Measurements from ENCODE around the gene WAC. TPM values are rescaled to one million over a fixed set of nuclear protein-coding genes. Genes with fewer than 3 reads are reported as not detected.

Gene WAC
- polyA plus RNA-seq, 1 of the 3 experiments (the other 2 are of a cell fraction): 31.1 TPM

DNA sequence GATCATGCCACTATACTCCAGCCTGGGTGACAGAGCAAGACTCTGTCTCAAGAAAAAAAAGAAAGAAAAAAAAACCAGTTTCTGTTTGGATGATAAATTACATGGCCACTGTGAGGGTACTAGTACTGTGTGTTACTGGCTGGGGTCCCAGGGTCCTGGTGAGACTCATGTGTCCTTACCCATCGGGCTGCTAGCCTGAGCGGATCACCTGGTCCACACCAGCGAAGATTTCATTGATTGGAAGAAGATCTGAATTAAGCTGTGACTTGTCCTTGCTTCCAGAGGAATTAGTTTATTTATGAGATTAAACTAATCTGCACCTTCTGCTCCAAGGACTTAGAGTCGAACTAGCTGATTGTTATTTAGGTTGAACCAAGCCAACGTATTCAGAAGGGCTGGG, 104.4 kb downstream of the WAC start:
- no peak for DNase-seq
- TF ChIP-seq RXRA (IDR thresholded peaks at IDR 0.05; ENCODE audit: borderline replicate concordance, low read depth): no peak
- no peak for TF ChIP-seq POLR2AphosphoS5 (IDR thresholded peaks at IDR 0.05; ENCODE audit: low read depth, low read length)
- TF ChIP-seq, protein P1, sequence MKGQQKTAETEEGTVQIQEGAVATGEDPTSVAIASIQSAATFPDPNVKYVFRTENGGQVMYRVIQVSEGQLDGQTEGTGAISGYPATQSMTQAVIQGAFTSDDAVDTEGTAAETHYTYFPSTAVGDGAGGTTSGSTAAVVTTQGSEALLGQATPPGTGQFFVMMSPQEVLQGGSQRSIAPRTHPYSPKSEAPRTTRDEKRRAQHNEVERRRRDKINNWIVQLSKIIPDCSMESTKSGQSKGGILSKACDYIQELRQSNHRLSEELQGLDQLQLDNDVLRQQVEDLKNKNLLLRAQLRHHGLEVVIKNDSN (IDR thresholded peaks at IDR 0.05; ENCODE audit: borderline replicate concordance, low read depth): no peak
- Histone ChIP-seq H3K4me3 (ENCODE audit: low read depth in 2 of 2, low read length in 1 of 2) (no peak overlapping the region), H2AFZ (ENCODE audit: low read depth) (no peak overlapping the region), H3K79me2 (ENCODE audit: insufficient read depth) (no peaks in the 10 kb centered on the region), H3K9me2 (no peaks in the 10 kb centered on the region), H3K27me3 (ENCODE audit: insufficient read depth) (no peaks in the 10 kb centered on the region; the same call in 1 of the 2 replicates), H3K36me3 (replicated peaks in 1 of 2; ENCODE audit: control insufficient read depth in 1 of 2, insufficient read depth in 2 of 2, low read length in 1 of 2) (no peaks in the 10 kb centered on the region), H3K9me3 (peaks cover 4% of the 10 kb centered on the region; the same call in 1 of the 2 replicates), H3K9ac (no peak overlapping the region), H3K27ac (ENCODE audit: low read depth in 2 of 2, low read length in 1 of 2) (no peak overlapping the region), H4K20me1 (ENCODE audit: insufficient read depth) (no peaks in the 10 kb centered on the region), H3K4me1 (ENCODE audit: control insufficient read depth in 1 of 2, insufficient read depth in 2 of 2, low read depth in 1 of 2, low read length in 1 of 2) (no peaks in the 10 kb centered on the region), H3K4me2 (no peak overlapping the region), H3F3A (replicated peaks; ENCODE audit: insufficient read depth) (no peaks in the 10 kb centered on the region)
- ChIA-PET CTCF (interaction anchor here (0.7 to 2.7 kb wide), 5 partner anchors 26 to 756 kb away, joined by 3 to 11 read pairs (median 6); partner anchors contain the start of gene BAMBI), POLR2A (no interaction called here)
- 39% methylated on average over 5 of the region's 5 CpGs for WGBS (ENCODE audit: low lambda C conversion rate)

- H3K9ac ChIP-seq: no peak overlapping the region
- CTCF ChIA-PET: interaction anchor here (0.6 to 2.7 kb wide), 4 partner anchors 10 to 666 kb away, joined by 3 to 10 read pairs (median 4); no protein-coding TSS in a partner anchor
Measured at GRCh38 chr10:28638392-28638791, 105.5 kb downstream of the WAC start.

More at GRCh38 chr10:28638392-28638791, 105.5 kb downstream of the WAC start:
- TF ChIP-seq TEAD4 (IDR thresholded peaks at IDR 0.05; ENCODE audit: borderline replicate concordance, insufficient read depth) (no peak), CTCF (IDR thresholded peaks at IDR 0.05) (no peak), NFIC (IDR thresholded peaks at IDR 0.05; ENCODE audit: borderline replicate concordance) (no peak), SIN3A (IDR thresholded peaks at IDR 0.05; ENCODE audit: borderline replicate concordance, low read depth, low read length) (no peak)
- TF ChIP-seq, protein P2, sequence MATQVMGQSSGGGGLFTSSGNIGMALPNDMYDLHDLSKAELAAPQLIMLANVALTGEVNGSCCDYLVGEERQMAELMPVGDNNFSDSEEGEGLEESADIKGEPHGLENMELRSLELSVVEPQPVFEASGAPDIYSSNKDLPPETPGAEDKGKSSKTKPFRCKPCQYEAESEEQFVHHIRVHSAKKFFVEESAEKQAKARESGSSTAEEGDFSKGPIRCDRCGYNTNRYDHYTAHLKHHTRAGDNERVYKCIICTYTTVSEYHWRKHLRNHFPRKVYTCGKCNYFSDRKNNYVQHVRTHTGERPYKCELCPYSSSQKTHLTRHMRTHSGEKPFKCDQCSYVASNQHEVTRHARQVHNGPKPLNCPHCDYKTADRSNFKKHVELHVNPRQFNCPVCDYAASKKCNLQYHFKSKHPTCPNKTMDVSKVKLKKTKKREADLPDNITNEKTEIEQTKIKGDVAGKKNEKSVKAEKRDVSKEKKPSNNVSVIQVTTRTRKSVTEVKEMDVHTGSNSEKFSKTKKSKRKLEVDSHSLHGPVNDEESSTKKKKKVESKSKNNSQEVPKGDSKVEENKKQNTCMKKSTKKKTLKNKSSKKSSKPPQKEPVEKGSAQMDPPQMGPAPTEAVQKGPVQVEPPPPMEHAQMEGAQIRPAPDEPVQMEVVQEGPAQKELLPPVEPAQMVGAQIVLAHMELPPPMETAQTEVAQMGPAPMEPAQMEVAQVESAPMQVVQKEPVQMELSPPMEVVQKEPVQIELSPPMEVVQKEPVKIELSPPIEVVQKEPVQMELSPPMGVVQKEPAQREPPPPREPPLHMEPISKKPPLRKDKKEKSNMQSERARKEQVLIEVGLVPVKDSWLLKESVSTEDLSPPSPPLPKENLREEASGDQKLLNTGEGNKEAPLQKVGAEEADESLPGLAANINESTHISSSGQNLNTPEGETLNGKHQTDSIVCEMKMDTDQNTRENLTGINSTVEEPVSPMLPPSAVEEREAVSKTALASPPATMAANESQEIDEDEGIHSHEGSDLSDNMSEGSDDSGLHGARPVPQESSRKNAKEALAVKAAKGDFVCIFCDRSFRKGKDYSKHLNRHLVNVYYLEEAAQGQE (IDR thresholded peaks at IDR 0.05; ENCODE audit: low read depth, low read length): no peak
- Histone ChIP-seq H3F3A (replicated peaks; ENCODE audit: insufficient read depth) (no peaks in the 10 kb centered on the region), H3K36me3 (replicated peaks in 1 of 2; ENCODE audit: control insufficient read depth in 1 of 2, insufficient read depth in 2 of 2, low read length in 1 of 2) (no peaks in the 10 kb centered on the region), H3K79me2 (ENCODE audit: insufficient read depth) (no peaks in the 10 kb centered on the region), H2AFZ (ENCODE audit: low read depth) (no peak overlapping the region), H4K20me1 (ENCODE audit: insufficient read depth) (no peaks in the 10 kb centered on the region), H3K27ac (ENCODE audit: low read depth in 2 of 2, low read length in 1 of 2) (no peak overlapping the region), H3K27me3 (ENCODE audit: insufficient read depth) (no peaks in the 10 kb centered on the region; the same call in 1 of the 2 replicates), H3K9me2 (no peaks in the 10 kb centered on the region), H3K4me2 (no peak overlapping the region), H3K4me1 (ENCODE audit: control insufficient read depth in 1 of 2, insufficient read depth in 2 of 2, low read depth in 1 of 2, low read length in 1 of 2) (no peaks in the 10 kb centered on the region), H3K4me3 (ENCODE audit: low read depth in 2 of 2, low read length in 1 of 2) (no peak overlapping the region), H3K9me3 (peaks cover 4% of the 10 kb centered on the region; the same call in 1 of the 2 replicates)
- DNase-seq: no peak
- POLR2A ChIA-PET: no interaction called here

All from SK-N-SH (cell line).